Chondrocyte (in vitro differentiated cells): ENCODE measurements around the gene TCP11. TPM values are rescaled to one million over a fixed set of nuclear protein-coding genes. Genes with fewer than 3 reads are reported as not detected.

Experiments used
- DNase-seq: peaks from one replicate; pipeline ENCODE4 v3.0.0; 2021; ENCODE audit warnings: mixed read lengths, low spot score
- H3K27ac Mint-ChIP-seq: one replicate; pipeline ENCODE4 v1.8.0; 2021; ENCODE audit warnings: mild to moderate bottlenecking, moderate library complexity, mixed read lengths; ENCODE audit not compliant: unreplicated experiment
- H3K27me3 Mint-ChIP-seq: 2 replicates; pipeline ENCODE4 v1.8.0; 2021; ENCODE audit warnings: low read depth, mixed read lengths
- H3K36me3 Mint-ChIP-seq: 2 replicates; pipeline ENCODE4 v1.8.0; 2021; ENCODE audit warnings: low read depth, mixed read lengths
- H3K4me1 Mint-ChIP-seq: 2 replicates; pipeline ENCODE4 v1.8.0; 2021; ENCODE audit warnings: low read depth, mild to moderate bottlenecking, mixed read lengths
- H3K4me3 Mint-ChIP-seq: one replicate; pipeline ENCODE4 v1.8.0; 2021; ENCODE audit warnings: mild to moderate bottlenecking, moderate library complexity, mixed read lengths; ENCODE audit not compliant: unreplicated experiment
- H3K9me3 Mint-ChIP-seq: 2 replicates; pipeline ENCODE4 v1.8.0; 2021; ENCODE audit warnings: low read depth, mixed read lengths
- CTCF ChIP-seq: fragments of 200-600 bp; sonication (generic); IDR thresholded peaks from 2 replicates; pipeline ENCODE4 v1.5.0; 2021; ENCODE audit warnings: antibody characterized with exemption, mild to moderate bottlenecking, moderate library complexity
- total RNA-seq: library from RNA; stranded (reverse); gene quantifications from 3 replicates; pipeline ENCODE4 v1.2.1, GENCODE V29; 2021

TCP11 gene
- total RNA-seq, 1 donor from 2014 or later: not detected

- no peak for DNase-seq
- H3K27ac Mint-ChIP-seq: no peak overlapping the region
- TF ChIP-seq CTCF: no peak
- peaks cover 1% of the 10 kb centered on the region for H3K36me3 Mint-ChIP-seq
- H3K27me3 Mint-ChIP-seq: no peaks in the 10 kb centered on the region
- no peak overlapping the region for H3K4me3 Mint-ChIP-seq
- no peaks in the 10 kb centered on the region for H3K9me3 Mint-ChIP-seq
- peaks cover 24% of the 10 kb centered on the region for H3K4me1 Mint-ChIP-seq
Measured at GRCh38 chr6:35163836-35164235, 22.7 kb upstream of the TCP11 start.

GRCh38 chr6:35161776-35162607, 20.9 kb upstream of the TCP11 start:
- no peak for DNase-seq
- no peaks in the 10 kb centered on the region for H3K27me3 Mint-ChIP-seq

GRCh38 chr6:35161266-35161665, 20.1 kb upstream of the TCP11 start:
- no peak for DNase-seq
- no peaks in the 10 kb centered on the region for H3K27me3 Mint-ChIP-seq
- no peak overlapping the region for H3K27ac Mint-ChIP-seq
- H3K36me3 Mint-ChIP-seq: peaks cover 1% of the 10 kb centered on the region
- TF ChIP-seq CTCF: no peak
- H3K4me3 Mint-ChIP-seq: no peak overlapping the region
- no peaks in the 10 kb centered on the region for H3K9me3 Mint-ChIP-seq
- peaks cover 18% of the 10 kb centered on the region for H3K4me1 Mint-ChIP-seq

More at GRCh38 chr6:35161776-35162607, 20.9 kb upstream of the TCP11 start:
- H3K36me3 Mint-ChIP-seq: peaks cover 1% of the 10 kb centered on the region
- no peak for TF ChIP-seq CTCF
- H3K4me1 Mint-ChIP-seq: peaks cover 24% of the 10 kb centered on the region
- no peak overlapping the region for H3K4me3 Mint-ChIP-seq
- no peak overlapping the region for H3K27ac Mint-ChIP-seq
- H3K9me3 Mint-ChIP-seq: no peaks in the 10 kb centered on the region

GRCh38 chr6:35160642-35161041, 19.5 kb upstream of the TCP11 start:
- peaks cover 1% of the 10 kb centered on the region for H3K36me3 Mint-ChIP-seq
- H3K4me3 Mint-ChIP-seq: no peak overlapping the region
- no peak for DNase-seq
- peaks cover 12% of the 10 kb centered on the region for H3K4me1 Mint-ChIP-seq
- no peak overlapping the region for H3K27ac Mint-ChIP-seq
- TF ChIP-seq CTCF: no peak
- H3K9me3 Mint-ChIP-seq: no peaks in the 10 kb centered on the region
- H3K27me3 Mint-ChIP-seq: no peaks in the 10 kb centered on the region

GRCh38 chr6:35158520-35158919, 17.4 kb upstream of the TCP11 start:
- Mint-ChIP-seq H3K4me1 (peaks cover 23% of the 10 kb centered on the region), H3K4me3 (no peak overlapping the region), H3K36me3 (peaks cover 1% of the 10 kb centered on the region), H3K27me3 (no peaks in the 10 kb centered on the region), H3K27ac (no peak overlapping the region), H3K9me3 (no peaks in the 10 kb centered on the region)
- TF ChIP-seq CTCF: no peak
- DNase-seq: no peak
